ENCODE results near the gene WDHD1.

- TF ChIP-seq CTCF (IDR thresholded peaks at IDR 0.05; ENCODE audit: low read depth, low read length) (no peak), POLR2A (IDR thresholded peaks at IDR 0.05; ENCODE audit: extremely low read depth, insufficient read length) (no peak), MAX (IDR thresholded peaks at IDR 0.05; ENCODE audit: low read depth, low read length) (no peak)
Observed at GRCh38 chr14:55066223-55066622, 39.3 kb upstream of the WDHD1 start.
